ENCODE data around the gene RPL7A. TPM values are rescaled to one million over a fixed set of nuclear protein-coding genes. Genes with fewer than 3 reads are reported as not detected.
"Not testable (repeated sequence)": the region's sequence is repeated elsewhere in the genome, so short reads cannot be mapped to it uniquely, and the experiment has no call there.

Gene RPL7A
- total RNA-seq, 4 donors from 2014 or later, result 725 to 1,490 (median 1,034) TPM

DNA sequence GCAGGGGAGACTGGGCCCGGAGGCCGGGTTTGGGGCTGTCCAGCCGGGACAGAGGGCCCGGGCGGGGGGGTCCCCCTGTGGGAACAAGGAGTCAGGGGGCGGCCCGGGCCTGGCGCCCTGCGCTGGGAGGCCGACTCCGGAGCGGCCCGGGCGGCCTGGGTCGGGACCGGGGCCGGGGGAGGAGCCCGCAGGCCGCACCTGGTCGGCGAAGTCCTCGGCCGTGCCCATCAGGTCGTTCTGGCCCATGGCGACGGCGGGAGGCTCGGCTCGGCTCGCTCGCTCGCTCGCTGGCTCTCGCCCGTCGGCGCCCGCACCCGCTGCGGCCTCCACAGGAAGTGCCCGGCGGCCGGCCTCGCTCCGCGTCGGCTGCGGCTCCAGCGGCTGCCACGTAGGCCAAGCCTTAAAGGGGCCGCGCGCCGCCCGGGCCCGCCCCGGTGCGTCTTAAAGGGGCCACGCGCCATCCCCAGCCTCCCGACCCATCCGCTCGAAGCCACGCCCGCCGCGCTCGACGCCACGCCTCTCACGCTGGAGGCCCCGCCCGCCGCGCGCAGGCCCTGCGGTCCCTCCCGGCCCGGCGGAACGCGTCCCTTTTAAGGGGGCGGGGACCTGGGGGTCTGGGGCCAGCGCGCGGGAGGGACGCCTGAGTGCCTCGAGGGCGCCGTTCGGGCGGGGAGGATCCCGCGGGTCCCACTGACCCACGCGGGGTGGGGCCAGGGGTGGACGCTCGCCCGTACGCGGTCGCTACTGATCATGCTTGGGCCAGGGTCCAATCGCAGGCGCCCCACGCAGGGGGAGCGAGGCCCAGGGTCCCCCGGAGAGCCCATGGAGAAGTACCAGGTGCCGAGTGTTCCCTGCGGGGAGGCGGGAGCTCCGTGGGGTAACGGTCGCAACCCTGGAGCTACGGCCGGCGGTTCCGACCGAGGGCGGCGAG is 28.0 kb downstream of the RPL7A start, which contains the start of the genes STKLD1 and SURF4:
TSS of gene STKLD1 (plus strand) at position 643 of the 931 bp plus-strand sequence. CDS start at position 751, 108 bp downstream.
TSS of gene SURF4 (minus strand) at position 337 of the 931 bp plus-strand sequence. CDS start at position 246, 91 bp downstream.
- 0% methylated on average over 21 of the region's 120 CpGs; no CpG with 5 or more reads in 1 of the 2 donors for WGBS, 2 donors (ENCODE audit: low coverage in 1 of 2)
- intact Hi-C loops (cut with DNase I; ENCODE audit: low total_unique reads), result no loop called here
- in situ Hi-C loops (cut with MboI; ENCODE audit: low pct_ligation_motif_present in 1 of 4, low pct_unique_long_range_greater_than_20kb in 1 of 4, low sequenced_read_pairs in 3 of 4), result no loop called here
- H3K4me3 ChIP-seq, result peak within 1 kb of the TSS; percentile 66 to 100 (median 92)
- no peaks in the 10 kb centered on the region for H3K9me3 ChIP-seq
- peak within 1 kb of the TSS; percentile 97 to 100 (median 98) for H3K27ac ChIP-seq
- no peaks in the 10 kb centered on the region for H3K27me3 ChIP-seq
- TF ChIP-seq POLR2A (IDR thresholded peaks at IDR 0.05) (peak; percentile 52), POLR2AphosphoS5 (IDR thresholded peaks at IDR 0.05) (peak; percentile 60 to 91 (median 90))
- TF ChIP-seq, protein P1, sequence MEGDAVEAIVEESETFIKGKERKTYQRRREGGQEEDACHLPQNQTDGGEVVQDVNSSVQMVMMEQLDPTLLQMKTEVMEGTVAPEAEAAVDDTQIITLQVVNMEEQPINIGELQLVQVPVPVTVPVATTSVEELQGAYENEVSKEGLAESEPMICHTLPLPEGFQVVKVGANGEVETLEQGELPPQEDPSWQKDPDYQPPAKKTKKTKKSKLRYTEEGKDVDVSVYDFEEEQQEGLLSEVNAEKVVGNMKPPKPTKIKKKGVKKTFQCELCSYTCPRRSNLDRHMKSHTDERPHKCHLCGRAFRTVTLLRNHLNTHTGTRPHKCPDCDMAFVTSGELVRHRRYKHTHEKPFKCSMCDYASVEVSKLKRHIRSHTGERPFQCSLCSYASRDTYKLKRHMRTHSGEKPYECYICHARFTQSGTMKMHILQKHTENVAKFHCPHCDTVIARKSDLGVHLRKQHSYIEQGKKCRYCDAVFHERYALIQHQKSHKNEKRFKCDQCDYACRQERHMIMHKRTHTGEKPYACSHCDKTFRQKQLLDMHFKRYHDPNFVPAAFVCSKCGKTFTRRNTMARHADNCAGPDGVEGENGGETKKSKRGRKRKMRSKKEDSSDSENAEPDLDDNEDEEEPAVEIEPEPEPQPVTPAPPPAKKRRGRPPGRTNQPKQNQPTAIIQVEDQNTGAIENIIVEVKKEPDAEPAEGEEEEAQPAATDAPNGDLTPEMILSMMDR (IDR thresholded peaks at IDR 0.05), result no peak
- peak; percentile 98 for DNase-seq
- peaks cover 25 to 45% (median 38%) of the 10 kb centered on the region in 4 donors for H3K4me1 ChIP-seq
- no peaks in the 10 kb centered on the region for H3K36me3 ChIP-seq

DNA sequence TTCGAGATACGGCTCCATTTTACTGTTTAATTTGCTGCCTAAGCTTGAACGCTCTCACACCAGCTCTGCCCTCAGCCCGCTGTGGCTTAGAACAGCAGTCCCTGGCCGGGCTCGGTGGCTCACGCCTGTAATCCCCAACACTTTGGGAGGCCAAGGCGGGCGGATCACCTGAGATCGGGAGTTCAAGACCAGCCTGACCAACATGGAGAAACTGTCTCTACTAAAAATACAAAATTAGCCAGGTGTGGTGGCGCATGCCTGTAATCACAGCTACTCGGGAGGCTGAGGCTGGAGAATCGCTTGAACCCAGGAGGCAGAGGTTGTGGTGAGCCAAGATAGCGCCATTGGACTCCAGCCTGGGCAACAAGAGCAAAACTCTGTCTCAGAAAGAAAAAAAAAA is 29.3 kb downstream of the RPL7A start:
- DNase-seq; H3K4me3 ChIP-seq; H3K27ac ChIP-seq; intact Hi-C loops (cut with DNase I; ENCODE audit: low total_unique reads); in situ Hi-C loops (cut with MboI; ENCODE audit: low pct_ligation_motif_present in 1 of 4, low pct_unique_long_range_greater_than_20kb in 1 of 4, low sequenced_read_pairs in 3 of 4); H3K36me3 ChIP-seq; H3K27me3 ChIP-seq; H3K9me3 ChIP-seq: not testable (repeated sequence)
- 88 to 93% methylated on average over 5 to 14 of the region's 14 CpGs for whole genome bisulfite sequencing, 2 donors (ENCODE audit: low coverage in 1 of 2)
- H3K4me1 ChIP-seq, result peaks cover 15 to 32% (median 26%) of the 10 kb centered on the region in 4 donors

DNA sequence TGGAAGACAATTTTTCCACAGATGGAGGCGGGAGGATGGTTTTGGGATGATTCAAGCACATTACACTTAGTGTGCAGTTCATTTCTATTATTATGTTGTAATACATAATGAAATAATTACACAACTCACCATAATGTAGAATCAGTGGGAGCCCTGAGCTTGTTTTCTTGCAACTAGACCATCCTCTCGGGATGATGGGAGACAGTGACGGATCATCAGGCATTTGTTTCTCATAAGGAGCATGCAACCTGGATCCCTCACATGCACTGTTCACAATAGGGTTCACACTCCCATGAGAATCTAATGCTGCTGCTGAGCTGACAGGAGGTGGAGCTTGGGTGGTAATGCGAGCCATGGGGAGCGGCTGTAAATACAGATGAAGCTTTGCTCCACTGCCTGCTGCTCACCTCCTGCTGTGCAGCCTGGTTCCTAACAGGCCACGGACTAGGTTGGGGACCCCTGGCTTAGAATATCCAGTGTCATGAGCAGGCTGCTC is 29.8 kb downstream of the RPL7A start:
- Histone ChIP-seq H3K9me3 (no peaks in the 10 kb centered on the region), H3K27me3 (no peaks in the 10 kb centered on the region), H3K4me1 (peaks cover 10 to 27% (median 21%) of the 10 kb centered on the region in 4 donors), H3K36me3 (no peaks in the 10 kb centered on the region), H3K4me3 (no peak overlapping the region), H3K27ac (no peak overlapping the region)
- WGBS, 2 donors (ENCODE audit: low coverage in 1 of 2), result 78 to 88% methylated on average over 1 to 6 of the region's 6 CpGs
- no peak for TF ChIP-seq POLR2AphosphoS5 (IDR thresholded peaks at IDR 0.05)
- TF ChIP-seq, protein P1 (IDR thresholded peaks at IDR 0.05), result no peak
- no peak for TF ChIP-seq EP300 (IDR thresholded peaks at IDR 0.05; ENCODE audit: low read depth)
- TF ChIP-seq POLR2A (IDR thresholded peaks at IDR 0.05), result no peak
- no peak for DNase-seq
- in situ Hi-C loops (cut with MboI; ENCODE audit: low pct_ligation_motif_present in 1 of 4, low pct_unique_long_range_greater_than_20kb in 1 of 4, low sequenced_read_pairs in 3 of 4), result no loop called here
- intact Hi-C loops (cut with DNase I; ENCODE audit: low total_unique reads), result no loop called here

DNA sequence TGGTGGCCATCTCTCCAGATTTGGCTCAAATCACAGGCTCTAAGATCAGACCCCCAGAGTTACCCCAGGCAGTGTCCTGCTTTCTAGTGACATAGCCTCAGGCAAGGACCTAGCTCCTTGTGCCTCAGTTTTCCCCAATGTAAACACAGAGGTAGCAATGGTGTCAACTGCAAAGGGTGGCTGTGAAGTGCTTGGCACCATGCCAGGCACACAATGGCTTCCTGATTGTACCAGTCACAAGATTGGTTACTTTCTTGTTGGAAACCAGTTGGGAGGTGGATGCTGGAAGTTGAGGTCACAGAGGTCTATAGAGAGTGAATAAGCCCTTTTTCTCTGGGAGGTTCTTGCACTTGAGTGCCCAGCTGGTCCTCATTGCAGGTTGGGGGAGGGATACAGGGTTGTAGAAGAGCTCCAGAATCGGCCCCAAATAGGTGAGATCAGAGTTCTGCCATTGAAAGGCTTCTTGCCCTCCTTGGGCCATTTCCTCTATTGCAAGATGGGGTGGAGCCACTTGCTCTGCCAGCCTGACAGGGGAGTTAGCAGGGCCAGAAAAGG is 30.5 kb downstream of the RPL7A start:
- no peak for DNase-seq
- Histone ChIP-seq H3K9me3 (no peaks in the 10 kb centered on the region), H3K4me3 (no peak overlapping the region), H3K4me1 (peaks cover 8 to 20% (median 16%) of the 10 kb centered on the region in 4 donors), H3K27me3 (no peaks in the 10 kb centered on the region), H3K36me3 (no peaks in the 10 kb centered on the region), H3K27ac (no peak overlapping the region)
- WGBS, 2 donors (ENCODE audit: low coverage in 1 of 2), result 92% methylated on average over 1 of the region's 1 CpG; no CpG with 5 or more reads in 1 of the 2 donors
- in situ Hi-C loops (cut with MboI; ENCODE audit: low pct_ligation_motif_present in 1 of 4, low pct_unique_long_range_greater_than_20kb in 1 of 4, low sequenced_read_pairs in 3 of 4) (no loop called here), intact Hi-C loops (cut with DNase I; ENCODE audit: low total_unique reads) (no loop called here)
- TF ChIP-seq POLR2A (IDR thresholded peaks at IDR 0.05), result no peak
- TF ChIP-seq POLR2AphosphoS5 (IDR thresholded peaks at IDR 0.05), result no peak
- TF ChIP-seq EP300 (IDR thresholded peaks at IDR 0.05; ENCODE audit: low read depth), result no peak
- TF ChIP-seq, protein P1 (IDR thresholded peaks at IDR 0.05), result no peak

All from transverse colon (tissue), 4 donors.